Measurements from ENCODE around the gene GABBR2.
A peak's percentile ranks its signal among the peaks of the same experiment; 100 is the strongest.

The GABBR2 gene

DNA sequence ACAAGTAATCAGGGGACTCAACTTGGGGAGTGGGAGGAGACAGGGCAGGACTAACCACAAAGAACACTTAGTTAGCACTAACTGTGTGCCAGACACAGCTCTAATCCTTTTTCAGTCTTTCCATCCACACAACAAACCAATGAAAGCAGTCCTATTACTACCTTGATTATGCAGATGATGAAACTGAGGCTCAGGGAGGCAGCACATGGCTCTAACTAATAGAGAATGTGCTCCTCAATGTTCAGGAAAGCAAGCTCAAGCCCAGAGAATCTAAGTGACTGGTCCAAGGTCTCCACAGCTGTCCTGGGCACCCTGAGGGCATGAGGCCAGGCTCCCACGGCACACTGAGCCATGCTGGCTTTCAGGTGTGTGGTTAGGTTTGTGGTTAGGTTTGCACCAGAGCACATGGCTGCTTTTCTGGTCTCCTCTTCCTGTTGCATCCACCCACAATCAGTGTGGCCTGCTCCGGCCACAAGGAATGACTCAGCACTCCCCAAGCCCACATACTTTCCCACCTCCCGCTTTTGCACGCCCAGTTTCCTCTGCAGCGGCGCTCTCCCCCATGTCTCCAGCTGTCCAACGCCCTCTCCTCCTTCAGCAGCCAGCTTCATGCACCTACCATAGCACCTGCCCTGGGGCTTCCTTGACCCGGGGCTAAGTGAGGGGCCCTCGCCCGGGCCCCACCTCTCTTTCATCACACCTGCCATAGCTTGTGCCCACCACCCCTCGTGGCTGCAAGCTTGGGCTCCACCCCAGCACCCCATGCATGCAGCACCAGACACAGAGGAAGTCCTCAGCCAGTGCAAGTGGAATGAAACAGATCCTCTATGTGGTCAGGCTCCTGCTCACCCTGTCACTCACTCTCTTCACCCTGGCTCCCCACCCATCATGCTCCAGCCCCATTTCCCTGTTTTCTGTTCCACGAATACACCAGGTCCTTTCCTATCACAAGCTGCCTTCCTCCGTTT lies 133.1 kb downstream of the GABBR2 start:
- Histone ChIP-seq H2AFZ (ENCODE audit: low read length) (0 out of 2 replicates have a peak overlapping the region, but pooled peaks have one; percentile 1), H3K4me2 (ENCODE audit: low read depth, low read length) (peak overlapping the region; percentile 27; the same call in 1 of the 2 replicates), H3K9me3 (replicated peaks; ENCODE audit: insufficient read depth, low read length) (no peaks in the 10 kb centered on the region), H3F3A (ENCODE audit: insufficient read depth, low read length) (peaks cover 8% of the 10 kb centered on the region), H3K27me3 (replicated peaks; ENCODE audit: insufficient read depth, low read length) (no peaks in the 10 kb centered on the region), H3K27ac (ENCODE audit: low read length) (peak overlapping the region; percentile 19; the same call in 1 of the 2 replicates), H3K36me3 (replicated peaks; ENCODE audit: insufficient read depth, low read length) (no peaks in the 10 kb centered on the region), H3K79me2 (ENCODE audit: low read length) (no peaks in the 10 kb centered on the region), H3K9me2 (replicated peaks; ENCODE audit: insufficient read depth, low read length) (no peaks in the 10 kb centered on the region), H4K20me1 (ENCODE audit: insufficient read depth, low read length) (no peaks in the 10 kb centered on the region), H3K4me3 (ENCODE audit: low read length) (no peak overlapping the region), H3K4me1 (ENCODE audit: low read length) (peaks cover 18% of the 10 kb centered on the region), H3K9ac (ENCODE audit: low read length) (no peak overlapping the region)
- peak; percentile 94 for DNase-seq
- TF ChIP-seq EZH2phosphoT487 (IDR thresholded peaks at IDR 0.05; ENCODE audit: low read length) (no peak), EZH2 (optimal IDR thresholded peaks at IDR 0.05; ENCODE audit: low read depth, low read length) (no peak)
- TF ChIP-seq, protein P1, sequence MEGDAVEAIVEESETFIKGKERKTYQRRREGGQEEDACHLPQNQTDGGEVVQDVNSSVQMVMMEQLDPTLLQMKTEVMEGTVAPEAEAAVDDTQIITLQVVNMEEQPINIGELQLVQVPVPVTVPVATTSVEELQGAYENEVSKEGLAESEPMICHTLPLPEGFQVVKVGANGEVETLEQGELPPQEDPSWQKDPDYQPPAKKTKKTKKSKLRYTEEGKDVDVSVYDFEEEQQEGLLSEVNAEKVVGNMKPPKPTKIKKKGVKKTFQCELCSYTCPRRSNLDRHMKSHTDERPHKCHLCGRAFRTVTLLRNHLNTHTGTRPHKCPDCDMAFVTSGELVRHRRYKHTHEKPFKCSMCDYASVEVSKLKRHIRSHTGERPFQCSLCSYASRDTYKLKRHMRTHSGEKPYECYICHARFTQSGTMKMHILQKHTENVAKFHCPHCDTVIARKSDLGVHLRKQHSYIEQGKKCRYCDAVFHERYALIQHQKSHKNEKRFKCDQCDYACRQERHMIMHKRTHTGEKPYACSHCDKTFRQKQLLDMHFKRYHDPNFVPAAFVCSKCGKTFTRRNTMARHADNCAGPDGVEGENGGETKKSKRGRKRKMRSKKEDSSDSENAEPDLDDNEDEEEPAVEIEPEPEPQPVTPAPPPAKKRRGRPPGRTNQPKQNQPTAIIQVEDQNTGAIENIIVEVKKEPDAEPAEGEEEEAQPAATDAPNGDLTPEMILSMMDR (IDR thresholded peaks at IDR 0.05; ENCODE audit: low read length), result no peak

- no peaks in the 10 kb centered on the region for H4K20me1 ChIP-seq (ENCODE audit: insufficient read depth, low read length)
- H3K4me2 ChIP-seq (ENCODE audit: low read depth, low read length), result no peak overlapping the region
- peaks cover 18% of the 10 kb centered on the region for H3K4me1 ChIP-seq (ENCODE audit: low read length)
- H3K36me3 ChIP-seq (replicated peaks; ENCODE audit: insufficient read depth, low read length), result no peaks in the 10 kb centered on the region
- H3K9ac ChIP-seq (ENCODE audit: low read length), result no peak overlapping the region
- H3K4me3 ChIP-seq (ENCODE audit: low read length), result no peak overlapping the region
- H2AFZ ChIP-seq (ENCODE audit: low read length), result no peak overlapping the region
- H3K79me2 ChIP-seq (ENCODE audit: low read length), result no peaks in the 10 kb centered on the region
- TF ChIP-seq EZH2 (optimal IDR thresholded peaks at IDR 0.05; ENCODE audit: low read depth, low read length) (no peak), EZH2phosphoT487 (IDR thresholded peaks at IDR 0.05; ENCODE audit: low read length) (no peak)
- TF ChIP-seq, protein P1 (IDR thresholded peaks at IDR 0.05; ENCODE audit: low read length), result no peak
- no peaks in the 10 kb centered on the region for H3K9me3 ChIP-seq (replicated peaks; ENCODE audit: insufficient read depth, low read length)
- no peaks in the 10 kb centered on the region for H3K27me3 ChIP-seq (replicated peaks; ENCODE audit: insufficient read depth, low read length)
- DNase-seq, result no peak
- no peaks in the 10 kb centered on the region for H3K9me2 ChIP-seq (replicated peaks; ENCODE audit: insufficient read depth, low read length)
- no peak overlapping the region for H3K27ac ChIP-seq (ENCODE audit: low read length)
- peaks cover 8% of the 10 kb centered on the region for H3F3A ChIP-seq (ENCODE audit: insufficient read depth, low read length)
These were observed 134.9 kb downstream of the GABBR2 start for GRCh38 chr9:98573749-98574278.

DNA sequence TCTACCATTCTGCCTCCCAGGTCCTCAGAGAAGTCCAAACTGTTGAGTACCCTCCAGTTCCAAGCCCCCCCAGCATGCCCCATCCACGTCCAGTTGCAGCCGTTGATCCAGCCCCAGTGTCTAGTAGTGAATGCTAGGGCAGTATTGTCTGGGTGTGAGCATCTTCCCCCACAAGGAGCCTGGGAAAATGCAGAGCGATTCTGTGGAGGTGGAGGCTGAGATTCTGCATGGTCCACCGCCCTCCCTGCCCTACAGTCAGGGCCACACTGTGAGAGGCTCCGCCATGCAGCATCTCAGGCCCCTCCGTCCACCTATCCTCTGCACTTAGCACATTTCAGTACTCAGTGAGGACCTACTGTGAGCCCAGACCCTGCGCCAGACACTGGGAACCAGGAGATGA lies 135.9 kb downstream of the GABBR2 start:
- no peak overlapping the region for H3K4me3 ChIP-seq (ENCODE audit: low read length)
- H3F3A ChIP-seq (ENCODE audit: insufficient read depth, low read length), result peaks cover 8% of the 10 kb centered on the region
- peaks cover 18% of the 10 kb centered on the region for H3K4me1 ChIP-seq (ENCODE audit: low read length)
- H3K36me3 ChIP-seq (replicated peaks; ENCODE audit: insufficient read depth, low read length), result no peaks in the 10 kb centered on the region
- H3K4me2 ChIP-seq (ENCODE audit: low read depth, low read length), result no peak overlapping the region
- TF ChIP-seq, protein P1 (IDR thresholded peaks at IDR 0.05; ENCODE audit: low read length), result no peak
- H3K27ac ChIP-seq (ENCODE audit: low read length), result no peak overlapping the region
- H3K9ac ChIP-seq (ENCODE audit: low read length), result no peak overlapping the region
- H2AFZ ChIP-seq (ENCODE audit: low read length), result no peak overlapping the region
- DNase-seq, result no peak
- no peaks in the 10 kb centered on the region for H3K9me2 ChIP-seq (replicated peaks; ENCODE audit: insufficient read depth, low read length)
- H3K79me2 ChIP-seq (ENCODE audit: low read length), result no peaks in the 10 kb centered on the region
- H3K27me3 ChIP-seq (replicated peaks; ENCODE audit: insufficient read depth, low read length), result no peaks in the 10 kb centered on the region
- H4K20me1 ChIP-seq (ENCODE audit: insufficient read depth, low read length), result no peaks in the 10 kb centered on the region
- no peaks in the 10 kb centered on the region for H3K9me3 ChIP-seq (replicated peaks; ENCODE audit: insufficient read depth, low read length)

Measured in MM.1S (cell line).